HUES48 (cell line): ENCODE measurements around the gene LAMC1.

ENCODE experiments used
- H3K27ac ChIP-seq: one replicate; pipeline ENCODE4 v1.7.0; 2013; ENCODE audit warnings: low read depth, low read length, inconsistent platforms
- H3K27me3 ChIP-seq: 2 replicates; pipeline ENCODE4 v1.6.1; 2013; ENCODE audit warnings: mild to moderate bottlenecking, low read length; ENCODE audit not compliant: control insufficient read depth, insufficient read depth
- H3K36me3 ChIP-seq: 2 replicates; pipeline ENCODE4 v1.6.1; 2013; ENCODE audit warnings: low read length; ENCODE audit not compliant: control insufficient read depth, insufficient read depth
- H3K4me1 ChIP-seq: 2 replicates; pipeline ENCODE4 v1.6.1; 2013; ENCODE audit warnings: mild to moderate bottlenecking, low read length; ENCODE audit not compliant: control insufficient read depth, insufficient read depth
- H3K4me3 ChIP-seq: 2 replicates; pipeline ENCODE4 v1.5.1; 2013; ENCODE audit warnings: mild to moderate bottlenecking, low read depth, low read length
- H3K9ac ChIP-seq: 2 replicates; pipeline ENCODE4 v1.6.1; 2013; ENCODE audit warnings: mild to moderate bottlenecking, low read depth, low read length, moderate library complexity
- H3K9me3 ChIP-seq: 2 replicates; pipeline ENCODE4 v1.6.1; 2013; ENCODE audit warnings: low read length; ENCODE audit not compliant: control insufficient read depth, insufficient read depth

The LAMC1 gene

DNA sequence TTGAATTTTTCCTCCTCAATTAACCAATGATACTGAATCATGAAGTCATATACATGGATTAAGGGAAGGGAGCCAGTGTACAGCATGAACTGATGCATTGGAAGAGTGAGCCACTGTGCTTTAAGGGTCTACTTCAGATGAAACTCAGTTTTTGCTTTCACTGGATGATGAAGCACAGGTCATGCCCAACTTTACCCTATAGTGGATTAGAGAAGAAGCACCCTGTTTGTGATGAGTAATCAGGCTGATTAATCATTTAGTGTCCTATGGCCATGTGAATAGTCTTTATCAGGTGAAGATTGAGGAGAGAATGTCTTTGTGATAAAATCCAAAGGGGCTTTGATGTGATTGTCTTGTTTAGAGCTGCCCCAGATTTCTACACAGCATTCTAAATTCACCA is 24.7 kb upstream of the LAMC1 start:
- H3K4me3 ChIP-seq = no peak overlapping the region
- H3K9ac ChIP-seq = no peak overlapping the region
- H3K36me3 ChIP-seq = no peaks in the 10 kb centered on the region
- H3K9me3 ChIP-seq = no peaks in the 10 kb centered on the region
- H3K4me1 ChIP-seq = no peaks in the 10 kb centered on the region
- no peaks in the 10 kb centered on the region for H3K27me3 ChIP-seq
- H3K27ac ChIP-seq = no peak overlapping the region

DNA sequence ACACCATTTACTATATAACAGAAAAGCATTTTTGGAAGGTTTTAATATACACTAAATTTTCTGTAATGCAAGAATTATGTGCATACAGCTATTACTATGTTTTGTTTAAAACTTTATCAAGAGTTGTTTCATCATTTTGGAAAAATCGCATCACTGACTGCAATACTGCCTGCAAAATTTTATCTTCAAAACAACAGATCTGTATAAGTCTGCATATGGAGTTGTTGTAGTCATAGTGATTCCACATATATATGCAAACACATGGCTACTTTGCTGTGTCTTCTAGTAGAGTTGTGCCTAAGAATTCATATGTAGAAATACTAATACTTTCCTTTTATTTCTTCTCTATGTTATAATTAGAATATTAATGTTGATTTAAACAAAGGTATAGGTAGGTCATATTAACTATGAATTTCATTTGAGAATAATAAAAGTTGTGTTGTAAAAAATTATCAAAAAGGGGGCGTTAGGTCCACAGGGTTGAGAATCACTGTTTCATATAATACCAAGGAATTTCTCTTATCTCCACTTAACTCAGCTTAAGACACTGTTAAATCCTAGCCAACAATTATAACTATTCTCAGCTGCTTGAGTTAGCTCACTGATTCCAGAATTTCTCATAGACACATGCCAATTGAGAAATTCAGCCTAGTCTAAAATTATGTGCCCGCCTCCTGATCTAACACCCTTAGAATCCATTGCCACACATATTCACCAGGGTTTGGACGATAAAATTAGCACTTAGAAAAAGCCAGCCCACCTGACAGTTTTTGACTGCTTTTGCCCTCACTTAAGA is 22.9 kb upstream of the LAMC1 start:
- Histone ChIP-seq H3K27me3 (no peaks in the 10 kb centered on the region), H3K36me3 (no peaks in the 10 kb centered on the region), H3K9me3 (no peaks in the 10 kb centered on the region), H3K27ac (no peak overlapping the region), H3K9ac (no peak overlapping the region), H3K4me1 (no peaks in the 10 kb centered on the region), H3K4me3 (no peak overlapping the region)

DNA sequence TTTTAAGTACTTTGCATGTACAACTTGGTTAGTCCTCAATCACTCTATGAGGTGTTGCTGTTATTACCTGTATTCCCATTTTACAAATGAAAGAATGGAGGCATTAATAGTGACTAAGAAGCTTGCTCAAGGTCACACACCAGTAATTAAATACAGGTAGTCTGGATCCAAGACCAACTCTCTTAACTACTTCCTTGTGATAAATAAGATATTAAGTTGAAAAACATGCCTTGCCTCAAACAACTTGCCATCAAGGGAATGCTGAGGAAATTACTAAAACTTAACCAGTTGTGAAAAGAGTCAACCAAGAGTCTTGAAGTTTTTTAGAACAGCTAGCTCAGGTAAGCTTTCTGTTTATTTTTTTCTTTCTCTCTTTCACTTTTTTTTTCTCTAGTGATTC is 21.0 kb upstream of the LAMC1 start:
- H3K9me3 ChIP-seq = no peaks in the 10 kb centered on the region
- H3K27me3 ChIP-seq = no peaks in the 10 kb centered on the region
- H3K9ac ChIP-seq = no peak overlapping the region
- no peaks in the 10 kb centered on the region for H3K4me1 ChIP-seq
- H3K27ac ChIP-seq = no peak overlapping the region
- H3K4me3 ChIP-seq = no peak overlapping the region
- H3K36me3 ChIP-seq = no peaks in the 10 kb centered on the region

DNA sequence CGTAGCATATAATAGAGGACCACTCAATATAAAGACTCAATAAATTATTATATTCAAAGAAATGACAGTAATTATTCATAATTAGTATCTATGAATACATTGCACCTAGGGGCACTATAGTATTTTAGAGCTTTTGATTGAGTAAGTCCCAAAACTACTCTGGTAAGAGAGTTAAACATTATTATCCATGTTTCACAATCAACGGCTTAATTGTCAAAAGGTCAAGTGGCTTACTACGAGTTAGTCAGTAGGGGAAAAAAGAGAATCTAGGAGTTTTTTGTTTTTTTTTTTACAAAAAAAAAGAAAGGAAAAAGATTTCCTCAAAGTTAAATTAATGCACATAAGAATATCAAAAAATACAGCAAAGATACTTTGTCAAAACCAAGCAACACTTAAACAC is 20.4 kb upstream of the LAMC1 start:
- Histone ChIP-seq H3K4me1 (no peaks in the 10 kb centered on the region), H3K9ac (no peak overlapping the region), H3K4me3 (no peak overlapping the region), H3K27me3 (no peaks in the 10 kb centered on the region), H3K9me3 (no peaks in the 10 kb centered on the region), H3K36me3 (no peaks in the 10 kb centered on the region), H3K27ac (no peak overlapping the region)

DNA sequence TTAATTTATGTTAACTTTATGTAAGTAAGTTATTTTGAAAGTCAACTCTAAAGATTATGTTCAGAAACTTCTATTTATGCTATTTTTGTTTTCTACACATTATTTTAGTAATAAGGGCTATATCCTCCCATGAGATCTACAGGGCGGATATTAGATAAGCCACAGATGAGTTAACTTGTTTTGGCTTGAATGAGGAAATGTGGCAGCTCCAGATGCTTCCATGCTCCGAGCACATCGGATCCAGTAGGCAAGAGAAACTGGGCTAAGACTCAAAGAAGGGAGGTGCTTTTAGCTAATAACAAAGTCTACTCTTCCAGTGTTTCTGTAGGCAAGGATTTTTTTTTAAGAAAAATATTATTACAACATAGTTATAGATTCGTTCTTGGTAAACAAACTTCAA is 20.0 kb upstream of the LAMC1 start:
- Histone ChIP-seq H3K27me3 (no peaks in the 10 kb centered on the region), H3K4me3 (no peak overlapping the region), H3K9ac (no peak overlapping the region), H3K27ac (no peak overlapping the region), H3K4me1 (no peaks in the 10 kb centered on the region), H3K36me3 (no peaks in the 10 kb centered on the region), H3K9me3 (no peaks in the 10 kb centered on the region)

DNA sequence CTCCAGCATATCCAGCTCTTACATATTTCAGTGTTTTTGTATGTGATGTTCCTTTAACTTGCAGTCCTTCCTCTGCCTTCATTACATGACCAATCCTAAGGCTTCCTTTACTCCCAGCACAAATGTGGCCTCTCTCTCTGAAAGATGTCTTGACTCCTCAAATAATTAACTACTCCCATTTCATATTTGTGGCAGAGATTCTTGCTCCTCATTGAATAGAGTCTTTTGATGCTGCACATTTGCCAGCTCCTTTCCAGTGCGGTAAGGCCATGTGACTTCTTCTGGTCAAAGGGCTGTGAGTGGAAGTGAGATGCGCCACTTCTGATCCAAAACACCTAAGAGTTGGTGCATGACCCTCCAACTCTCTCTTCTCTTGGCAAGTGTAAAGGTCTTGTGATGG is 19.1 kb upstream of the LAMC1 start:
- H3K9me3 ChIP-seq = no peaks in the 10 kb centered on the region
- no peaks in the 10 kb centered on the region for H3K27me3 ChIP-seq
- no peak overlapping the region for H3K27ac ChIP-seq
- H3K36me3 ChIP-seq = no peaks in the 10 kb centered on the region
- no peak overlapping the region for H3K9ac ChIP-seq
- no peaks in the 10 kb centered on the region for H3K4me1 ChIP-seq
- H3K4me3 ChIP-seq = no peak overlapping the region

DNA sequence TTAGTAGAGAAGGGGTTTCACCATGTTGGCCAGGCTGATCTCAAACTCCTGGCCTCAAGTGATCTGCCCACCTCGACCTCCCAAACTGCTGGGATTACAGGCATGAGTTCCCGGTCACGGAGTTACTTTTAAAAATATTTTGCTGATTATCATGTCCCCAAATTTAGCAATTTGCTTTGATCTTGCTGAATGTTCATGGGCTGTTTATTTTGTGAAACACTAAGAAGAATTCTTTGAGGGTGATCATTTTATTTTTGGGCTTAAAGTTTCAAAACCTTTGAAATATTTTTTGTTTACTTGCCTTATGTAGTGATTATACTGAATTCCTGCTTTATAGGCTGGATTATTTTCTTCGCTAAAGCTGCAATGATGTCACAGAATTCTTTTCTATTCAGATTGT is 11.4 kb upstream of the LAMC1 start:
- Histone ChIP-seq H3K9ac (no peak overlapping the region), H3K4me1 (0 out of 2 replicates have a peak, but pooled peaks cover 3% of the 10 kb centered on the region), H3K36me3 (no peaks in the 10 kb centered on the region), H3K9me3 (no peaks in the 10 kb centered on the region), H3K27me3 (no peaks in the 10 kb centered on the region), H3K4me3 (no peak overlapping the region), H3K27ac (no peak overlapping the region)

DNA sequence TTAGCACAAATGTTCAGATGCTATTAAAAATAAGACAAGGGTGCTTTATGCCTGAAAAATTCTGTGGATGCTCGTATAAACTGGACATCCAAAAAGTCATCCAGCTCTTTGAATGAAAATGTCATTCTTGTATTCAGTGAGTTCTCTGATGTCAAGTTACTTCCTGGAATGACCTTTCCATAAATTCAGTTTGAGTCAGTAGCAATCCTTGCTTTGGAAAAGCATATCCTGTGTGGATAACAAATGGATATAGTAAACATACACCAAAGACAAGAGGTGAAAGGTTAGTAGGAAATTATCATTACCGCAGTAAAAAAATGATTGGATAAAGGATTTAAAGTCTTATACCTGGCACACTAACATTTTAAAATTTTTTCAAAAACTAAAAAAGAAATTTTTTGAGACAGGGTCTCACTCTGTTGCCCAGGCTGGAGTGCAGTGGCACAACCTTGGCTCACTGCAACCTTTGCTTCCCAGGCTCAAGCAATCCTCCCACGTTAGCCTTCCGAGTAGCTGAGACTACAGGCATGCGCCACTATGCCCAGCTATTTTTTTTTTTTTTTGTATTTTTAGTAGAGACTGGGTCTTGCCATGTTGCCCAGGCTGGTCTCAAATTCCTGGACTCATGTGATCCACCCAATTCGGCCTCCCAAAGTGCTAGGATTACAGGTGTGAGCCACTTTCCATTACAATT is 10.8 kb upstream of the LAMC1 start:
- Histone ChIP-seq H3K4me3 (no peak overlapping the region), H3K4me1 (0 out of 2 replicates have a peak, but pooled peaks cover 3% of the 10 kb centered on the region), H3K27me3 (no peaks in the 10 kb centered on the region), H3K27ac (no peak overlapping the region), H3K9ac (no peak overlapping the region), H3K9me3 (no peaks in the 10 kb centered on the region), H3K36me3 (no peaks in the 10 kb centered on the region)

DNA sequence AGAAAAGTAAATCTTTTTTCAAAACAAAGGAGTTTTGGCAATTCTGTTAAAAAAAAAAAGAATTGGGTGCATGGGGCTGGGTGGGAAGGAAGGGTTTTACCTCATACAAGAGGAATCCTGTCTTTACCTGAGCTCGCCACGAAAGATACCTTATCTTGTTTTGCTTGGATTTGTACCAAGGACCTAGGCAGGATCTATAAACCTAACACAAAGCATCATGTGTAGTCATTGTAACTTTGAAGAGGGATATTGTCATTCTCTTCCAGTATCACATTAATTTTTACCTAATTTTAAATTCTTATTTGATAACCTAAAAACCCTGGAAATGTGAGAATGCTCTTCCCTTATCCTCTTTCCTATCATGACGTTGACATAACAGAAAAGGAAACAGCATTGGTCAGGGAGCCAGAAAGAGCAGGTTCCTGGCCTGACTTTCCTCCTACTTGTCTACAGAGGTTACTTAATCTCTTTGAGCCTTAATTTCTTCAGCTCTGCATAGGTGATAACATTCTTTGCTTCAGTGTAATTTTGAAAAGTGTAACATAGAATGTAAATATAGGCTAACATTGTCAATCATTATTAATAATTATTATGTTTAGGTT is 4.0 kb upstream of the LAMC1 start:
- no peaks in the 10 kb centered on the region for H3K27me3 ChIP-seq

DNA sequence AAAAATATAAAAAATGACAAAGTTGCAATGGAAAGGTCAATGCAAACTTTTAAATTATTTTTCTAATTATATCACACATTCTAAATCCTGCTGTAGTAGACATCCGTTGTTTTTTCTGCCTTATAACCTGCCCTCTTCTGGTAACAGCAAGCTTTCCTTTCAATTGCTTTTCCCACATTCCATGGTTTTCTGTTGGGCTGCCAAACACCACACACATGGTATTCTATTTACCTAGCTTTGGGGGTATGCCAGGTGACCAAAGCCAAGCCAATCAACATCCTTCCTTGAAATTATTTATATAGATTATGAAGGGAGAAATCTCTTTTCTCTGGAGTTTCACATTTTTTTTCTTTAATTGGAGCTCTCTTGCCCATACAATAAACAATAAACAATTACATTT is 3.4 kb upstream of the LAMC1 start:
- Histone ChIP-seq H3K27ac (no peak overlapping the region), H3K9me3 (no peaks in the 10 kb centered on the region), H3K27me3 (peaks cover 5% of the 10 kb centered on the region), H3K9ac (no peak overlapping the region), H3K4me3 (no peak overlapping the region), H3K4me1 (peaks cover 26% of the 10 kb centered on the region), H3K36me3 (no peaks in the 10 kb centered on the region)

More for the DNA sequence above, 4.0 kb upstream of the LAMC1 start:
- Histone ChIP-seq H3K4me3 (no peak overlapping the region), H3K4me1 (peaks cover 21% of the 10 kb centered on the region), H3K27ac (no peak overlapping the region), H3K9me3 (no peaks in the 10 kb centered on the region), H3K36me3 (no peaks in the 10 kb centered on the region), H3K9ac (no peak overlapping the region)
